ENCODE data around the gene MYO6.

DNA sequence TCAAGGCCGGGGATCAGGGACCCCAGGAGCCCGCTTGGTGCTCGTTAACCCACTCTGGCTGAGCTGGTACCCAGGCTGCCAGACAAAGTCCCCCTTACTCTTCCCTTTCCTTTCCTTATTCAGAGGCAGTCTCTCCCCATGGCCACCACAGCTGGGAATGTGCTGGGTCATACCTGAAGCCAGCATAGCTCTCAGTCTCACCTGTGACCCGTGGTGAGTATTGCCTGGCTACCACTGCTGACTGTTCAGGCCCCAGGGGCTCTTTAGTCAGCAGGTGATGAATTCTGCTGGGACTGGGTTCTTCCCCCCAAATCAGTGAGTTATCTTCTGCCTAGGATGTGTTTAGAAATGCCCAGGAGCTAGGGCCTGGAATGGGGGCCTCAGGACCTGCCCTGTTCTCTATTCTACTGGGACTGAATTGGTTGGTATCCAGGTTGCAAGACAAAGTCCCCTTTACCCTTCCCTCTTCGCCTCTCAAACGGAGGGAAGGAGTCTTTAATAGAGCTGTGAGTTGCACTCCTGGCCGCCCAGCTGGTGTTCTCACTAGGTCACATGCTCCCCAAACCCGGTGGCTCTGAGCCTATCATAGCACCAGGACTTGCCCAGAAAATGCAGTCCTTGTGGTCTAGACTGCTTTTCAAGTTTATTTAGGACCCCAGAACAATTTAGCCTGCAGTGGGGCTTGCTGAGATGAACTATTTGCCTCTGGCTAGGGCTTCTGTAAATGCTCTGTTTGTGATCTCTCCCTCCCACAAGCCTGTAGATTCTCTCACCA, 64.6 kb downstream of the MYO6 start:
- TF ChIP-seq, protein P1, sequence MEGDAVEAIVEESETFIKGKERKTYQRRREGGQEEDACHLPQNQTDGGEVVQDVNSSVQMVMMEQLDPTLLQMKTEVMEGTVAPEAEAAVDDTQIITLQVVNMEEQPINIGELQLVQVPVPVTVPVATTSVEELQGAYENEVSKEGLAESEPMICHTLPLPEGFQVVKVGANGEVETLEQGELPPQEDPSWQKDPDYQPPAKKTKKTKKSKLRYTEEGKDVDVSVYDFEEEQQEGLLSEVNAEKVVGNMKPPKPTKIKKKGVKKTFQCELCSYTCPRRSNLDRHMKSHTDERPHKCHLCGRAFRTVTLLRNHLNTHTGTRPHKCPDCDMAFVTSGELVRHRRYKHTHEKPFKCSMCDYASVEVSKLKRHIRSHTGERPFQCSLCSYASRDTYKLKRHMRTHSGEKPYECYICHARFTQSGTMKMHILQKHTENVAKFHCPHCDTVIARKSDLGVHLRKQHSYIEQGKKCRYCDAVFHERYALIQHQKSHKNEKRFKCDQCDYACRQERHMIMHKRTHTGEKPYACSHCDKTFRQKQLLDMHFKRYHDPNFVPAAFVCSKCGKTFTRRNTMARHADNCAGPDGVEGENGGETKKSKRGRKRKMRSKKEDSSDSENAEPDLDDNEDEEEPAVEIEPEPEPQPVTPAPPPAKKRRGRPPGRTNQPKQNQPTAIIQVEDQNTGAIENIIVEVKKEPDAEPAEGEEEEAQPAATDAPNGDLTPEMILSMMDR (IDR thresholded peaks at IDR 0.05): no peak
- TF ChIP-seq POLR2A (IDR thresholded peaks at IDR 0.05): no peak

Measured in right lobe of liver (tissue), 4 donors.